H1 (cell line): ENCODE measurements around the gene MANBA. TPM values are rescaled to one million over a fixed set of nuclear protein-coding genes. Genes with fewer than 3 reads are reported as not detected.

ENCODE experiments used
- NANOG ChIP-seq: IDR thresholded peaks from 2 replicates; pipeline ENCODE4 v1.6.1; 2011; ENCODE audit warnings: low read length, low read depth, mild to moderate bottlenecking, inconsistent platforms; ENCODE audit not compliant: insufficient read depth, poor library complexity, severe bottlenecking
- polyA plus RNA-seq, 7 experiments: library from polyadenylated mRNA; depleted of rRNA in 3 of 7; stranded (reverse) in 5 of 7; unstranded in 2 of 7; fragments of >200 nt in 5 of 7; fragments of 200-250 nt in 2 of 7; gene quantifications; 1 replicate in 5 of 7; 2 replicates in 1 of 7; 4 replicates in 1 of 7; pipeline versions ENCODE4 v1.2.1 to v1.2.3, GENCODE V29; 2011 to 2013; ENCODE audit warnings: missing spikeins in 2 of 7, mixed read lengths in 2 of 7
- total RNA-seq: library from RNA; stranded (reverse); fragmentation: NEBNext Ultra II Directional; extraction: Animal tissue kit (Norgen Biotek cat#: 25700); gene quantifications from 2 replicates; pipeline ENCODE4 v1.2.1, GENCODE V29; 2021

MANBA gene
- total and polyA plus RNA-seq, 2 of the 8 experiments (the other 6 are each of a cell fraction or from before 2014, with no cell fraction given), result 22.9 to 27.8 TPM

DNA sequence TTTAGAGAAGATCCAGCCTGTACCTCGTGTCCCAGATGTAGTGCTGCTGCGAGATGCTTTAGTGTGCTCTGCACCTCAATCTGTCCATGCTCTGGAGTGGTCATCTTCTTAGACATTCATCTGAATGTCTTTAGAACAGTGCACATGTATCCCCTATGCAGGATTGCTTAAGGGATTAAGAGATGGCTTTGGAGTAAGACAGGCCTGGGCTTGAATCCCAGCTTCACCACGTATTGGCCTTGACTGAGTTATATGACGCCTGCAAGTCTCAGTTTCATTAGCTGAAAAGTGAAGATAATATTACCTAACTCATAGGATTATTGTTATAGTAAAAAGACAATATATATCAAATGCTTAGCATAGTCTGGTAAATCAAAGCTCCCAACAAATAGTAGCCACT lies 161.3 kb downstream of the MANBA start (continued):
- TF ChIP-seq NANOG, result no peak
